Right renal pelvis (tissue), 4 donors: ENCODE results near the gene KCNIP3. TPM values are rescaled to one million over a fixed set of nuclear protein-coding genes. Genes with fewer than 3 reads are reported as not detected.
"Not testable (repeated sequence)": the region's sequence is repeated elsewhere in the genome, so short reads cannot be mapped to it uniquely, and the experiment has no call there.

Source experiments
- DNase-seq, 4 donors: peaks; one replicate each; pipeline ENCODE4 v3.0.0-alpha.2; 2013; ENCODE audit warnings: low read depth in 4 of 4, low spot score in 3 of 4, missing footprints in 1 of 4
- polyA plus RNA-seq, 4 donors: library from polyadenylated mRNA; unstranded; fragments of 120-200 nt; gene quantifications; one replicate each; pipeline ENCODE4 v1.2.1, GENCODE V29; 2013; ENCODE audit not compliant: insufficient read length in 4 of 4

The KCNIP3 gene
- polyA plus RNA-seq, 4 donors: 14.6 to 16.8 (median 15.3) TPM

DNA sequence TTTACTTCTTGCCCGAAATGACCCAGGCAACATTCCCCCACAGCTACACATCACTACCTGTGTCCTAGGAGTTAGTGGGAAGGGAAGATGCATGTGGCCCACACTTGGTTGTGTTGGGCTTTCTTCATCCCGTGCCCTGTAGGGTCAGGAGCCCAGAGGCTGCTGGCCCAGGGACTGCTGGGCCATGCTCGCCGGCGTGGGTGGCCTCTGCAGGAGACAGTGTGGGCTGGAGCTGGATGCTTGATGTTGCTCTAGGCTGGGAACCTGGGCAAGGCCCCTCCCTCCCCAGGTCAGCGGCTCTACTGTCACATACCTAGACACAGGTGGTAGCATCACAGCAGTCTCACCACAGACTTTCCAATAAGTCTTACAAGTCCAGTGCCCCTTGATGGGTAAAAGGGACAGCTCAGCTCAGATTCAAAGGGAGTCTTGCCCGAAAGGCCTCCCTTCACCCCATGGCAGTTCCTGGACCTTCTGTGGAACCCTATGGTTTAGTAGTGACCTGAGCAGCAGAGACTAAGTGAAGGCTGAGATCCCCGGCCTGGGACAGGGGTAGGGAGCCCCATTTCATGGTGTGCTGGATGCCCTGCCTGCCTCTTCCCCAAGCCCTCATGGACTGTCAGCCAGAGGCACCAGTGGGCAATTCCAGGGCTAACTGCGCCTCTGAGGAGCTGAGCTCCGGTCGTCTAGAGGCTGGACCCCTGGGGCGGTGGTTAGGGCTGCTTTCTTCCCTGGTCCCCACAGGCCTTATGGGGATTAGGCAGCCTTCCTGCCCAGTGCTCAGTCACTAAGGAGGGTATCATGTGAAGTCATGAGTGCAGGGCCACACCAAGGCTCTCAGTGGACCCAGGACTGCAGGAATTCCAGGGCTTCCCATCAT lies 59.9 kb downstream of the KCNIP3 start:
- no peak for DNase-seq

DNA sequence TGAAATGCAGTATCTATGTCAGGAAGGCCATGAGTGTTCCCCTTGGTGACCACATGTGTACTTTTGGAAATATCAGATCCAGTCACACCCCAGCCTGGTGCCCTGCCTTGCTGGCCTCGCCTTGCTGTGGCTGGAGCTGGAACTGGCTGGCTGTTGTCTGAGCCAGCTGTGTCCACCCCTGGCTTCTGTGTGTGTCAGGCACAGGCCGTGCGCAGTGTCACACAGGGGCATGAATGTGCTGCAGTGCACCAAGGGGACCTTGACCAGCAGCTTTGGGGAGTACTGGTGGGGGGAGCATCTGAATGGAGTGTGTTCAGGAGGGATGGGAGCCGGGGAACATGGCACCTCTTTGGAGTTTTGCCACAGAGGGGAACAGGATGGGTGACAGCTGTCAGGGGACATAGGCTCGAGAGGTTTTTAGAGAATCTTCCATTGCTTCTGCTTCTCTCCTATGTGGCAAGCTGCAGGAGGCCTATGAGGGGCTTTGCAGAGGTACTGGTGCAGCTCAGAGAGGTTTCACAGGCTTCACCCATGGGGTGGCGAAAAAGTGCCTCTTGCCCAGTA lies 60.7 kb downstream of the KCNIP3 start:
- DNase-seq: no peak

DNA sequence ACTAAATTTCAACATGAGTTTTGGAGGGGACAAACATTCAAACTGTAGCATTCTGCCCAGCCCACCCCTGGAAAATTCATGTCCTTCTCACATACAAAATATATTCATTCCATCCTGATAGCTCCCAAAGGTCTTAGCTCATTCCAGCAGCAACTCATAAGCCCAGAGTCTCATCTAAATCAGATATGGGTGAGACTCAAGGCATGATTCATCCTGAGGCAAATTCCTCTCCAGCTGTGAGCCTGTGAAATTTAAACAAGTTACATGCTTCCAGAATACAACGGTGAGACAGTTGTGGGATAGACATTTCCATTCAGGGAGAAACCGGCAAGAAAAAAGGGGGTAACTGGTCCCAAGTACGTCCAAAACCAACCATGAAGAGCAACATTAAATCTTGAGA lies 61.9 kb downstream of the KCNIP3 start:
- DNase-seq: no peak

DNA sequence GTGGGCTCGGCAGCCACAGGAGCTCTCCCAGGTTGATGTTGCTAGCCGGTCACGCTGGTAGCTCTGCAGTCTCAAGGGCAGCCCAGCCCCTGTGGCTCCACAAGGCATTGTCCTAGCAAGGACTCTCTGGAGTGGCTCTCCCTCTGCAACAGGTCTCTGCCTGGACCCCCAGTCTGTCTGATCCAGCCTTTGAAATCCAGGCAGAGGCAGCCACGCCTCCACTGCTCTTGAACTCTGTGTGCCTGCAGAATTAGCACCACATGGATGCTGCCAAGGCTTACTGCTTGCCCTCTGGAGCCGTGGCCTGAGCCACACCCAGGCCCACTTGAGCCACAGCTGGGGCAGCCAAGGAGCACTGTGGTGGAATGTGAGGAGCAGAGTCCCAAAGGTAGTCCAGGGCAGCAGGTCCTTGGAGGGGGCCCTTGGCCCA lies 62.4 kb downstream of the KCNIP3 start:
- no peak for DNase-seq

DNA sequence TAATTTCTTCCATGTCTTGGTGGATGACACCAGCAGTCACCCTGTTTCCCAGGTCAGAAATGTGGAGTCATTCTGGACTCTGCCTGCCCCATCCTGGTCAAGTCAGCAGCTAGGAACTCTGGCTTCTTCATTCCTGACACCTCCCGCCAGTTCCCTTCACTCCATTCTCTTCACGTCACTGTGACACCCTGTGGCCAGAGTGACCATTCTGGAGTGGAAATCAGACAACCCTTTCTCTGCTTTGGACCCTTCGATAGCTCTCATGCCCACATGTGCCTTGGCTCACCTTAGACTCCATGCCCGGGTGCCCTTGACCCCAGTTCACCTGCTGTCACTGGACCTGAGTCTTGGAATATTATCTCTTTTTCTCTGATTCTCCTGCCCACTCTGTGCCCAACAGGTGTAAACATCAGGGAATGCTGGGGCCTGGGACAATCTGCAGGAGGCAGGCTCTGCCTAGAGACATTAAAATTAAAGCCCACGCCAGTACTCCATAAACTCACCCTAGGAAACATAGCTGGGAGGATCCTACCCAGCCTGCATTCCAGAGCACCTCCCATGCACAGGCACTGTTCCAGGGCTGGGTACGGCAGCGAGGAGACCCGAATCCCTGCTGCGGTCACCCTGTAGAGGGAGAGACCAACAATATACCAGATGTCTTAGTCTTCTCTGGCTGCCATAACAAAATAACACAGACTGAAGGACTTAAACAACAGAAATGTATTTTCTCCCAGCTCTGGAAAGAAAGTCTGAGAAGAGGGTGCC lies 64.3 kb downstream of the KCNIP3 start:
- DNase-seq: no peak

DNA sequence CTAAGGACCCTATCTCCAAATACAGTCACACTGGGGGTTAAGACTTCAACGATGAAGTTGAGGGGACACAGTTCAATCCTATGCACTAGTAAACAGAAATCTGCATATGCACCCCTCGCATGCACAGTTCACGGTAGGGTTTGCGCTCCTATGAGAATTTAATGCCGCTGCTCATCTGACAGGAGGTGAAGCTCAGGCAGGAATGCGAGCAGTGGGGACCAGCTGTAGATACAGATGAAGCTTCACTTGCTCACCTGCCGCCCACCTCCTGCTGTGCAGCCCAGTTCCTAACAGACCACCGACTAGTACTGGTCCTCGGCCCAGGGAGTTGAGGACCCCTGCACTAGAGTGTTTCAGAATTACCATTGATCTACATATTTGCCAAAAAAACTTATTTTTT lies 65.3 kb downstream of the KCNIP3 start:
- no peak for DNase-seq

DNA sequence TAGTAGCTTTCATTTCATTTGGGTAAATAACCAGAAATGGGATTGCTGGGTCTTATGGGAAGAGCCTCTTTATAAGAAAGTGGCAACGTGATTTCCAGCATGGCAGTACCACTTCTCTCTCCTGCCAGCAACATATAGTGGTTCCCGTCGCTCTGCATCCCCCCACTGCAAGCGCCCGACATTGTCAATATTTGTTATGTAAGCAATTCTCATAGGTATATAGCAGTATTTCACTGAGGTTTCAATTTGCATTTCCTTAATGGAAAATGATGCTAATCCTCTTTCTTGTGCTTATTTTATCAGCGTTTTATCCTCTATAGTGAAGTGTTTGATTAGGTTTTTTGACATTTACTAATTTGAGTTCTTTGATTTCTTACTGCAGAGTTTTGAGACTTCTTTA lies 69.4 kb downstream of the KCNIP3 start:
- DNase-seq: no peak

DNA sequence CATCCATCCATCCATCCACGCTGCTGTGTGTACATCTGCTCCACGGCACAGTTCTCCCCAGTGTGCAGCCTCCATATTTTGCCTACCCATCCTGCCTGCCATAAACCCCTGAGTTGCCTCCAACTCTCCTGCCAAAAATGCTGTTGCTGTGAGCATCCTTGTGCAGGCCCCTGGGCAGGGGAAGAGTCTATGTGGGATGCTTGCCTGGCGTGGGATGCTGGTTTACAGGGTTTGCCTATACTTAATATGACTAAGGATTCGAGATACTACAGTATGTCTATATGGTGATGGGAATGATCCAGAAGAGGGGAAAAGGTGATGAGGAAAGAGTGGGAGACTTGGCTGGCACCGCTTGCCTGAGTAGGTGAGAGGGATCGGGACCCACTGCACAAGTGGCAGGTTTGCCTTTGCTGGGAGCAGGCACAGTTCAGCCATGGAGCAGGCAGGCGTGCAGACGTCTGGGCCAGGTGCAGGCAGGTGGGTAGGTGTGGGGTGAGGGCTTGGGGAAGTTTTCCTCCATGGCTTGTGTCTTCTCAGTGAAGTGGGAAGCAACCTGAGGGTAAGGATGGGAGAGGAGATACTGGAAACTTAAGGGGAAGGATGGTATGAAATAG lies 75.2 kb downstream of the KCNIP3 start:
- no peak for DNase-seq

DNA sequence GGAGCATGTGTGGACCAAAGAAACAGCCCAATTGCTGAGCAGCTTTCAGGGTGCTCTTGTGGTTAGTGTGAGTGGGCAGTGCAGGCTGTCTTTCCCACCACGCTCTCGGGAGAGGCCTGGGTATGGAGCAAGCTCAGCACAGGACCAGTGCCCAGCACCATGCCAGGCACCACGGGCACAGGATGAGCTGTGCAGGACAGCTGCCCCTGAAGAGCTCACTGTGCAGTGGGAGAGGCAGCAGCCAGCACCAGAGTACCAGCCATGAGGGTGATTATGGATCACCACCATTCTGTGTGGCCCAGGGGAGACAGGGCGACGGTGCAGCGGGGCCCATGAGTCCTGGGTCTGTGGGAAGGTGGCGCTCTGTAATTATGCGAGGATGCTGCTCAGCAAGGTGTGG lies 75.7 kb downstream of the KCNIP3 start:
- DNase-seq: no peak

DNA sequence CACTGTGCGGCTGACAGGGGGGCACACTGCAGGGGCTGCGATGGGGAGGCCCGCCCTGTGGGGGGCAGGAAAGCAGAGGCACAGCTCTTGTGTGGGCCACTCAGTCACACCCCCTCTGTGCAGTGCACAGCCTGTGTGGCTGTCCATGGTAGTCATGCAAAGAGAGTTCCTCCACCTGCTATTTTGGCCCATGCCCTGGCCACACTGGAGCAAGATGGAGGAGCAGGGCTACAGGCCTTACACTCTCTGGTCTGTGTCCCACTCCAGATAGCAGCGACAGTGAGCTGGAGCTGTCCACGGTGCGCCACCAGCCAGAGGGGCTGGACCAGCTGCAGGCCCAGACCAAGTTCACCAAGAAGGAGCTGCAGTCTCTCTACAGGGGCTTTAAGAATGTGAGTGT lies 76.9 kb downstream of the KCNIP3 start:
- no peak for DNase-seq

DNA sequence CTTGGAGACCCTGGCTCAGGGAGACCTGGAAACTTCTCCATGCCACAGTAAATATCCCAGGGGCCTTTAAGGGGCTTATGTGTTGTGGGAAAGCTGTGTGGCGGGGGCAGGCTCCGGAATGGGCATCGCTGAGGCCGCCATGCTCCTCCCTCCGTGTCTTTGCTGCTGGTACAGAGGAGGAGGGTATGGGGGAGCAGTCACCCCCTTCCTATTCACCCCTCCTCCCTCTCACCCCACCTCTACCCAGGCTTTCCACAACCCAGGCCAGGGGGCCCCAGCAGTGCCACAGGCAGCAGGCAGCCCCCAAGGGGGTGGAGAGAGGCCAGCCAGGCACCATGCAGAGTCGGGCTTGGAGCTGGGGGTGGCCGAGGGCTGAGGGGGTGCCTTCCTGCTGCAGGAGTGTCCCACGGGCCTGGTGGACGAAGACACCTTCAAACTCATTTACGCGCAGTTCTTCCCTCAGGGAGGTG lies 77.3 kb downstream of the KCNIP3 start:
- DNase-seq: no peak

DNA sequence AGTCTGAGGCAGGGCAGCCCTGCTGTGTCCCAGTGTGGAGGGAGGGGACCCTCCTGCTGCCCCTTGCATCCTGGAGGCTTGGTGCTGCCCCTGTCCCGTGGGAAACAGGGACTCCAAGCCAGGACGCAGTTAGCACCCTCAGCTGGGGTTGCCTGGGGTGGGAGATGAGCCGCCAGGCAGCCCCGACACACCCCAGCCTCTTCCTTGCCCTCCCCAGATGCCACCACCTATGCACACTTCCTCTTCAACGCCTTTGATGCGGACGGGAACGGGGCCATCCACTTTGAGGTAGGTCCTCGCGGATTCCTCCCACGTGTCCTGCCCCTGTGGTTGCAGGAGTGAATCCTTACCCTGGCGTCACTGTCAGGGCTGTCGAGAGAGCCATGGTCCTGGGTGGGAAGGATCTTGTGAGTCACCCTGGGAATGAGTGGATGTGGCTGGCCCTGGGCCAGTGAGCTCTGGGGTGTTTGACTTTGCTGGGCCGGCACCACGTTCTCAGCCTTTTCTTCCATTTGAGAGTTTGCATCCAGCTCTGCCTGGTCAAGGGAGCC lies 77.8 kb downstream of the KCNIP3 start:
- no peak for DNase-seq

DNA sequence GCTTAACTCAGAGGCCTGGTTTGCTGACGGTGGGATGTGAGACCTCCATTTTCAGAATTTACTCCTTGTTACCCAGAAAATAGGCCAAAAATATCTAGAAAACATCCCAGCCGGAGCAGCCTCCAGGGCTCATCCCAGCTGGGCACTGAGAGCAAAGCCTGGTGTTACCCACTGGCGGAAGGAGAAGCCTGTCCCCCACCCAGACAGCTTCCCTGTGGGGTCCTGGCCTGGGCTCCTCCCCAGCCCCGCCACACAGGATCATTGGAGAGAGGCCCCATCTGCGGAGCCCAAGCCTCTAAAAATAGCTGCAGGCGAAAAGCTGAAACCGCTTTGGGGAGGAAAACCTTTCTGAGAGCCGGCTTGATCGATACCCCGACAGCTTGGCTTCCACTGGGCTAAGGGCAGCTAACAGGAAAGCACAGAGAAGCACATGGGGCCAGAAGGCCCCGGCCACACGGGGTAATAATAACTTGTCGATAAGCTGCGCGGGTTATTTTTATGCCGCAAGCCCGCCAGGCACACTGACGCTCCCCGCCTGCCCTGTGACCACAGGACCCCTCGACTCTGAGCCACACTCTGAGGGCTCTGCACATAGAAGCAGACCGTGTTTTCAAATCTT lies 78.5 kb downstream of the KCNIP3 start:
- no peak for DNase-seq

DNA sequence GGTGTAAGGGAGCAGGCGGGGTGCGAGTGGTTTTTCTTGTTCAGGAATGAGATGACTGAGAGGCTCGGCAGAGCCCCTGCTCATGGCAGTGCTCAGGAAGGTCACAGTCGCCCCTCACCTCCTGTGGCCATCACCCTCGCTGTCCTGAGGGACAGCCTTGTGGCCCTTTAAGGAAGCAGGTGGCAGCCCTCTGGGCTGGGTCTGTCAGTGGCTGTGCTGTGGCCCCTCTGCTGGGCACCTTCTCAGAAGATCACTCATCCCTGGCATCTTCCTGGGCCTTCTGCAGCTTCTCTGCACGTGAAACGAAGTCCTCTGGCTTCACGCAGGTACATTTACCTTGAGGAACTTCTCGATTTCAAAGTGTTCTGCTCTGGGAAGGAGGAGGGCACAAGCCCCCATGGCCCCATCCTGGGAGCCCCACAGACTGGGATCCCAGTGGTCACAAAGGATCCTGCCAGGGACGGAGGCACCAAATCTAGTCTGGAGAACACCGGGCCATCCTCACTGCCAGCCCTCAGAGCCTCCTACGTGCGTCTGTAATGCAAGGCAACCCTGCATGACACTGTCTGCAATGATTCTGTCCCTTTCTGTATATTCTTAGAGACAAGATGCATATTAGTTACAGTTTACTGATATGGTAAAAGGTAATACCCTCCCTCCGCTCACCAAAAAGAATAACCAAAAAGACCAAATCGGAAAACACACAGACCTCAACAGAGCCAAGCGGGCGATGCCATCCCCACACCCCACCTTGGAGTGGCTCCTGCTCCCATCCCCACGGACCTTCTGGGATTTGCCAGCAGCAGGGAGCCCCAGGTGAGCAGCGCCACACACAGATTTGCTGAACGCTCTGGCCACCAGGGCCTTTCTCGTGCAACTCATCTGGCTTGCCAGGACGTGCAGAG lies 79.4 kb downstream of the KCNIP3 start:
- no peak for DNase-seq

DNA sequence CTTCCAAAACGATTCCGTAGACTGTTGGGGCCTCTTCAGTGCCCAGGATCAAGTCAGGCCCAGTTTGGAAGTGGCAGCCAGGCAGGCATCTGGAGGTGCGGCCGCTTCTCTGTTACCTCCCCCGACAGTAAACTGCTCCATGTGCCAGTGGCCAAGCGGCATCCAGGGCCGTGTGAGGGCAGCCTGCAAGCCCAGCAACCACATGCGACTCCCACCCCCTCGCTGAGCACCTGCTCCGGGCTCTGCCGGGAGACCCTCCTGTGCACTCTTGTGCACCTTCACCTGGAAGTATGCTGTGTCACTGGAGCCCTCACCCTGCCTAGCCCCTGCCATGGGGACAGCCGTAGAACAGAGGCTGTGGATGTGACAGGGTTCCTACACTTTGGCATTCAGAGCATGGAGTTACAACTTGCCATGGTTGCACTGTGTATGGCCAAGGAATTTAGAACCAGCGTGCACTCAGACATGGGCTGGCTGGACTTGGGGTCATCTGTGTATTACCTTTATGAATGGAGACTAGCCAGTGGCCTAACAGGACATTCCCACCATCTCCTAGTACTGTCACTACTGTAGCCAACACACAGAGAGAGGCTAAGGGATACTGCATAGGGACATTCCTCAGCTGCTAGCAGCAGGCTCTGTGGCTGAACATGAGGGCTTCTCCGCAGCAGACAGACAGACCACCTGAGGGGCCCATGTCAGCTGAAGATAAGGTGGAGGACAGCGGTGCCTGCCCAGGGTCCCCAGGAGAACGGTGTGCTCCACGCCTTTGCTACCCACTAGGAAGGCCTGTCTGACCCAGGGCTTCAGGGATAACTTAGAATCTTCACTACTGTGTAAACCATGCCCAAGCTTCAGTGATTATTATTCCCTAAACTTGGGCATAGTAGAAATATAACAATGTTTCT lies 80.3 kb downstream of the KCNIP3 start:
- no peak for DNase-seq

DNA sequence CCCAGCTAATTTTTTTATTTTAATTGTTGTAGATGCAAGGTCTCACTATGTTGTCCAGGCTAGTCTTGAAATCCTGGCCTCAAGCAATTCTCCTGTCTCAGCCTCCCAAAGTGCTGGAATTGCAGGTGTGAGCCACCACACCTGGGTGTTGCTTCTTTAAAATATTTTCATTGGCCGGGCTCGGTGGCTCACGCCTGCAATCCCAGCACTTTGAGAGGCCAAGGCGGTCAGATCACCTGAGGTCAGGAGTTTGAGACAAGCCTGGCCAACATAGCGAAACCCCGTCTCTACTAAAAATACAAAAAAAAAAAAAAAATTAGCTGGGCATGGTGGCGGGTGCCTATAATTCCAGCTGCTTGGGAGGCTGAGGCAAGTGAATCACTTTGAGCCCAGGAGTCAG lies 81.1 kb downstream of the KCNIP3 start:
- not testable (repeated sequence) for DNase-seq

DNA sequence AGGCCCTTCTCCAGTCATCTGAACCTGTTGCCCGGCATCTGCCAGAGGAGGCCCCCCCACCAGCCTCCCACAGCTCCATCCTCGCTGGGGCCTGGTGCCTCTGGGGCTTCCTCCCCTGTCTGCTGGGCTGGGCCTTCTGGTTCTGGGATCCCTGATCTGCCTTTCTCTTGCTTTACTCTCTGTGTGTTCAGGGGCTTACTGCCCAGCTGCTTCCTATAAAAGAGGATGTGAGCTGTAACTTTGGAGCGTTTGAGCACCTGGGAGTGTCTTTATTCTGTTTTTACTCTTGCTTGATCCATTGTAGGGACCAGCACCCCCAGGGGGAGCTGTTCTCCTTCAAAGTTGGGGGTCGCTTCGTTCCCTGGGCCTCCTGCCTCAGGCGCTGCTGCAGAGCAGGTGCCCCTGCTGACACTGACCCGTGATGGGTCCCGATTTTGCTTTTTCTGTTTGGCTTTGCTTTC lies 82.3 kb downstream of the KCNIP3 start:
- DNase-seq: no peak

DNA sequence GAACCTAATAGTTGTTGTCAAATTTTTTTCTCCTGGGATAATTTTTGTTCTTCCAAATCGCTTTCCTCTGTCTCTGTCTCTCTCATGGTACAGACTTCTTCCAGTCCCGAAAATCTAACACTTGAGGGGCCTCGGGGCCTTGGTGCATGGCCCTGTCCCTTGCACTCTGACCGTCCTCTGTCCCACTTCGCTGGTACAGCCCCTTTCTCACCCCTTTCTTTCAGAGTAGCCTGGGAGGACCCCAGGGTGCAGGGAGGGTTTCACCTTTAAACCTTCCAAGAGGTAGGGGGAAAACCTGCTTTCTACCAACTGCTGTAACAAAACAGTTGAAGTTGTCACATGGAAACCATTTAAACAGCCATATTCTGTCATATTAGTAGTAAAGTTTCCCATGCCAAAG lies 83.1 kb downstream of the KCNIP3 start:
- no peak for DNase-seq
